Naive thymus-derived CD4-positive, alpha-beta T cell (primary cell): ENCODE data around the gene STH. TPM values are rescaled to one million over a fixed set of nuclear protein-coding genes. Genes with fewer than 3 reads are reported as not detected.

Source experiments
- ATAC-seq: fragments of 150-1000 bp; cut with Tn5 transposase; 2 replicates; pipeline ENCODE4 v1.10.0; 2021; ENCODE audit warnings: mild to moderate bottlenecking, moderate library complexity
- CTCF ChIA-PET: fragments of 350-600 bp; sonication (Branson Sonifier 250); formaldehyde crosslinking; loops from one replicate; lab custom pipeline; 2021; ENCODE audit warnings: antibody characterized with exemption; lab: Charles Lee
- POLR2A ChIA-PET: fragments of 350-600 bp; sonication (Branson Sonifier 250); formaldehyde crosslinking; loops from one replicate; lab custom pipeline; 2021; ENCODE audit warnings: antibody characterized with exemption, inconsistent platforms; lab: Charles Lee
- DNase-seq, 9 donors: peaks; one replicate each; pipeline versions ENCODE4 v3.0.0 to v3.0.0-alpha.2; 2020 to 2022; ENCODE audit warnings: mixed read lengths in 1 of 9
- H3K27ac ChIP-seq: one replicate; pipeline ENCODE4 v1.7.0; 2013; ENCODE audit warnings: mild to moderate bottlenecking, low read depth, low read length, moderate library complexity
- H3K27me3 ChIP-seq, 2 donors: one replicate each; pipeline ENCODE4 v1.7.0; 2013; ENCODE audit warnings: low read length in 2 of 2, mild to moderate bottlenecking in 2 of 2, moderate library complexity in 2 of 2; ENCODE audit not compliant: control insufficient read depth in 2 of 2, insufficient read depth in 2 of 2
- H3K36me3 ChIP-seq, 3 experiments: 1 replicate in 2 of 3; 2 replicates in 1 of 3; pipeline ENCODE4 v1.7.0; 2013; ENCODE audit warnings: low read length in 3 of 3, mild to moderate bottlenecking in 3 of 3, moderate library complexity in 1 of 3; ENCODE audit not compliant: insufficient read depth in 3 of 3, control insufficient read depth in 2 of 3
- H3K4me1 ChIP-seq, 2 donors: one replicate each; pipeline ENCODE4 v1.7.0; 2013; ENCODE audit warnings: low read length in 2 of 2, mild to moderate bottlenecking in 2 of 2, moderate library complexity in 1 of 2; ENCODE audit not compliant: control insufficient read depth in 2 of 2, insufficient read depth in 2 of 2
- H3K4me3 ChIP-seq: 2 replicates; pipeline ENCODE4 v1.7.0; 2013; ENCODE audit warnings: mild to moderate bottlenecking, low read length
- H3K9me3 ChIP-seq, 3 experiments: 1 replicate in 2 of 3; 2 replicates in 1 of 3; pipeline ENCODE4 v1.7.0; 2013; ENCODE audit warnings: low read length in 3 of 3; ENCODE audit not compliant: control insufficient read depth in 2 of 3
- H3K27ac Mint-ChIP-seq, 9 donors: one replicate each; pipeline ENCODE4 v1.8.0; 2020 to 2022; ENCODE audit warnings: mixed read lengths in 9 of 9, mild to moderate bottlenecking in 8 of 9, moderate library complexity in 5 of 9, inconsistent platforms in 2 of 9
- H3K27me3 Mint-ChIP-seq, 5 donors: one replicate each; pipeline ENCODE4 v1.8.0; 2021 to 2022; ENCODE audit warnings: mixed read lengths in 5 of 5, mild to moderate bottlenecking in 1 of 5
- H3K36me3 Mint-ChIP-seq, 5 donors: one replicate each; pipeline ENCODE4 v1.8.0; 2020 to 2022; ENCODE audit warnings: mixed read lengths in 5 of 5, mild to moderate bottlenecking in 3 of 5, inconsistent platforms in 1 of 5
- H3K4me1 Mint-ChIP-seq, 7 donors: one replicate each; pipeline ENCODE4 v1.8.0; 2020 to 2022; ENCODE audit warnings: mixed read lengths in 7 of 7, mild to moderate bottlenecking in 3 of 7, inconsistent platforms in 1 of 7
- H3K4me3 Mint-ChIP-seq, 10 donors: one replicate each; pipeline ENCODE4 v1.8.0; 2020 to 2022; ENCODE audit warnings: mild to moderate bottlenecking in 10 of 10, mixed read lengths in 10 of 10, moderate library complexity in 6 of 10, inconsistent platforms in 2 of 10
- H3K9me3 Mint-ChIP-seq, 11 donors: one replicate each; pipeline ENCODE4 v1.8.0; 2020 to 2022; ENCODE audit warnings: mixed read lengths in 11 of 11, mild to moderate bottlenecking in 4 of 11, inconsistent platforms in 1 of 11, moderate library complexity in 1 of 11
- intact Hi-C, 2 donors: fragments of 100-400 bp; cut with micrococcal nuclease; formaldehyde crosslinking; loops; one replicate each; pipeline ENCODE4 v1.15.1; 2023
- polyA plus RNA-seq, 2 donors: library from polyadenylated mRNA; unstranded; fragments of 300-500 nt; fragmentation: Illumina TruSeq; gene quantifications; one replicate each; pipeline ENCODE4 v1.2.3, GENCODE V29; 2021
- total RNA-seq, 6 experiments: library from RNA in 5 of 6; stranded (reverse) in 5 of 6; gene quantifications; 1 replicate in 5 of 6; 2 replicates in 1 of 6; pipeline ENCODE4 v1.2.3 and lab custom pipeline; 2021 to 2026

The STH gene
- total and polyA plus RNA-seq, 7 experiments from 2014 or later = not detected

- ChIA-PET POLR2A (no interaction called here), CTCF (no interaction called here)
- no peak overlapping the region for H3K4me3 Mint-ChIP-seq
- peaks cover 0 to 4% (median 0%) of the 10 kb centered on the region in 5 donors for H3K27me3 Mint-ChIP-seq
- H3K27ac Mint-ChIP-seq = no peak overlapping the region
- H3K27me3 ChIP-seq = no peaks in the 10 kb centered on the region
- no peaks in the 10 kb centered on the region for H3K9me3 Mint-ChIP-seq
- H3K36me3 Mint-ChIP-seq = no peaks in the 10 kb centered on the region
- no peaks in the 10 kb centered on the region for H3K4me1 ChIP-seq
- no peaks in the 10 kb centered on the region for H3K9me3 ChIP-seq
- no peak for ATAC-seq
- H3K36me3 ChIP-seq = no peaks in the 10 kb centered on the region
- DNase-seq = no peak
- H3K4me3 ChIP-seq = no peak overlapping the region
- H3K4me1 Mint-ChIP-seq = no peaks in the 10 kb centered on the region
- intact Hi-C loops = no loop called here
- no peak overlapping the region for H3K27ac ChIP-seq
Observed at GRCh38 chr17:45960311-45960710, 38.7 kb upstream of the STH start.

GRCh38 chr17:45961206-45961605 lies 37.8 kb upstream of the STH start:
- H3K9me3 ChIP-seq = no peaks in the 10 kb centered on the region
- Mint-ChIP-seq H3K4me1 (no peaks in the 10 kb centered on the region), H3K27ac (no peak overlapping the region), H3K4me3 (no peak overlapping the region), H3K36me3 (no peaks in the 10 kb centered on the region), H3K9me3 (no peaks in the 10 kb centered on the region), H3K27me3 (peaks cover 0 to 10% (median 4%) of the 10 kb centered on the region in 5 donors)
- intact Hi-C loops = no loop called here
- POLR2A ChIA-PET = interaction anchor here (0.7 kb wide), 1 partner anchor 960 kb away, joined by 3 read pairs; no protein-coding TSS in a partner anchor
- no peaks in the 10 kb centered on the region for H3K36me3 ChIP-seq
- no peak for ATAC-seq
- H3K27me3 ChIP-seq = no peaks in the 10 kb centered on the region
- no peak overlapping the region for H3K27ac ChIP-seq
- no peaks in the 10 kb centered on the region for H3K4me1 ChIP-seq
- CTCF ChIA-PET = no interaction called here
- no peak overlapping the region for H3K4me3 ChIP-seq
- DNase-seq = no peak

- ChIA-PET POLR2A (no interaction called here), CTCF (interaction anchor here (0.7 kb wide), 1 partner anchor 304 kb away, joined by 3 read pairs; no protein-coding TSS in a partner anchor)
- Mint-ChIP-seq H3K27ac (no peak overlapping the region), H3K9me3 (no peaks in the 10 kb centered on the region), H3K4me3 (no peak overlapping the region), H3K27me3 (peaks cover 0 to 15% (median 4%) of the 10 kb centered on the region in 5 donors), H3K4me1 (no peaks in the 10 kb centered on the region), H3K36me3 (no peaks in the 10 kb centered on the region)
- H3K9me3 ChIP-seq = no peaks in the 10 kb centered on the region
- no peaks in the 10 kb centered on the region for H3K4me1 ChIP-seq
- H3K27ac ChIP-seq = no peak overlapping the region
- no peak for ATAC-seq
- intact Hi-C loops = no loop called here
- no peak overlapping the region for H3K4me3 ChIP-seq
- H3K27me3 ChIP-seq = no peaks in the 10 kb centered on the region
- DNase-seq = no peak
- no peaks in the 10 kb centered on the region for H3K36me3 ChIP-seq
Observed at GRCh38 chr17:45962221-45962972, 36.7 kb upstream of the STH start.

- Mint-ChIP-seq H3K36me3 (no peaks in the 10 kb centered on the region), H3K4me1 (no peaks in the 10 kb centered on the region), H3K27ac (no peak overlapping the region), H3K4me3 (no peak overlapping the region), H3K27me3 (peaks cover 6 to 22% (median 10%) of the 10 kb centered on the region in 5 donors), H3K9me3 (no peaks in the 10 kb centered on the region)
- Histone ChIP-seq H3K9me3 (no peaks in the 10 kb centered on the region), H3K4me1 (no peaks in the 10 kb centered on the region), H3K27me3 (no peaks in the 10 kb centered on the region), H3K27ac (no peak overlapping the region), H3K36me3 (no peaks in the 10 kb centered on the region), H3K4me3 (no peak overlapping the region)
- CTCF ChIA-PET = no interaction called here
- POLR2A ChIA-PET = no interaction called here
- ATAC-seq (no peak), DNase-seq (no peak)
- intact Hi-C loops = no loop called here
Observed at GRCh38 chr17:45963283-45963682, 35.8 kb upstream of the STH start.

GRCh38 chr17:45963889-45964288 lies 35.2 kb upstream of the STH start:
- no peaks in the 10 kb centered on the region for H3K36me3 Mint-ChIP-seq
- CTCF ChIA-PET = no interaction called here
- H3K9me3 Mint-ChIP-seq = no peaks in the 10 kb centered on the region
- DNase-seq = no peak
- POLR2A ChIA-PET = no interaction called here
- H3K27me3 Mint-ChIP-seq = peaks cover 6 to 20% (median 10%) of the 10 kb centered on the region in 5 donors
- H3K4me1 Mint-ChIP-seq = no peaks in the 10 kb centered on the region
- Histone ChIP-seq H3K27me3 (no peaks in the 10 kb centered on the region), H3K4me1 (no peaks in the 10 kb centered on the region), H3K27ac (no peak overlapping the region), H3K36me3 (no peaks in the 10 kb centered on the region), H3K9me3 (no peaks in the 10 kb centered on the region), H3K4me3 (no peak overlapping the region)
- H3K27ac Mint-ChIP-seq = no peak overlapping the region
- H3K4me3 Mint-ChIP-seq = no peak overlapping the region
- intact Hi-C loops = no loop called here
- no peak for ATAC-seq

GRCh38 chr17:45964634-45965033 lies 34.4 kb upstream of the STH start:
- Mint-ChIP-seq H3K9me3 (peaks cover 0 to 1% (median 0%) of the 10 kb centered on the region in 11 donors), H3K36me3 (peaks cover 0 to 3% (median 0%) of the 10 kb centered on the region in 5 donors), H3K4me1 (no peaks in the 10 kb centered on the region), H3K4me3 (no peak overlapping the region), H3K27ac (no peak overlapping the region), H3K27me3 (peaks cover 6 to 23% (median 12%) of the 10 kb centered on the region in 5 donors)
- POLR2A ChIA-PET = no interaction called here
- no peak overlapping the region for H3K4me3 ChIP-seq
- H3K9me3 ChIP-seq = no peaks in the 10 kb centered on the region
- CTCF ChIA-PET = interaction anchor here (0.7 kb wide), 1 partner anchor 303 kb away, joined by 3 read pairs; no protein-coding TSS in a partner anchor
- no peaks in the 10 kb centered on the region for H3K4me1 ChIP-seq
- DNase-seq = no peak
- intact Hi-C loops = no loop called here
- ATAC-seq = no peak
- no peak overlapping the region for H3K27ac ChIP-seq
- no peaks in the 10 kb centered on the region for H3K27me3 ChIP-seq
- no peaks in the 10 kb centered on the region for H3K36me3 ChIP-seq

GRCh38 chr17:45965812-45966211 lies 33.2 kb upstream of the STH start:
- Histone ChIP-seq H3K27ac (no peak overlapping the region), H3K4me1 (no peaks in the 10 kb centered on the region), H3K9me3 (no peaks in the 10 kb centered on the region), H3K4me3 (no peak overlapping the region), H3K36me3 (no peaks in the 10 kb centered on the region), H3K27me3 (no peaks in the 10 kb centered on the region)
- ChIA-PET POLR2A (no interaction called here), CTCF (no interaction called here)
- Mint-ChIP-seq H3K9me3 (peaks cover 0 to 4% (median 0%) of the 10 kb centered on the region in 11 donors), H3K27ac (no peak overlapping the region), H3K4me1 (no peaks in the 10 kb centered on the region), H3K4me3 (no peak overlapping the region), H3K27me3 (peaks cover 6 to 24% (median 16%) of the 10 kb centered on the region in 5 donors), H3K36me3 (peaks cover 0 to 6% (median 0%) of the 10 kb centered on the region in 5 donors)
- intact Hi-C loops = no loop called here
- ATAC-seq (no peak), DNase-seq (no peak)
